Astrocyte of the cerebellum (primary cell): Measurements from ENCODE around the gene SLC47A2.

ENCODE experiments used
- DNase-seq: peaks from one replicate; pipeline ENCODE4 v3.0.0-alpha.2; 2011; ENCODE audit warnings: low read depth
- H3K4me3 ChIP-seq: 2 replicates; pipeline ENCODE4 v1.5.1; 2011; ENCODE audit warnings: mild to moderate bottlenecking, low read depth, low read length, moderate library complexity
- in situ Hi-C: cut with HindIII; loops from 2 replicates; pipeline ENCODE4 v1.10.0; 2017; ENCODE audit warnings: low sequenced_read_pairs
- TF ChIP-seq, protein P1 (sequence below): IDR thresholded peaks from 2 replicates; pipeline ENCODE4 v1.5.1; 2012; ENCODE audit warnings: low read length, low read depth, moderate library complexity, mild to moderate bottlenecking; ENCODE audit errors: missing control alignments

Gene SLC47A2

DNA sequence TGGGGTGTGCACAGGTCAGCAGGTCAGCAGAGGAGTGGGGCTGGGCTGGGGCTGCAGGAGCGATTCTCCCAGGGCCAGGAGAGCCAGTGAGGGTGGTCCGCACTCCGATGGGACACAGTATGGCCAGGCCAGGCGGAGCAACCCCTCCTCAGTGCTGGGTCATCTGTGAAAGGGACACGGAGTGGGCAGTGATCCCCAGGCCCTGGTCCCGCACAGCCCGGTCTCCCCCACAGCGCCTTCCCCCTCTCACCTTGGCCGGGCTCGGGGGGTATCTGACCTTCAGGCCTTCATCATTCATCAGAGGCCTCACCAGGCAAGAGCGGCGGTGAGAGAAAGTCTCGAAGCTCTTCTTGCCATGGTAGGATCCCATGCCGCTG lies 21.7 kb upstream of the SLC47A2 start:
- DNase-seq, result no peak
- in situ Hi-C loops, result no loop called here
- TF ChIP-seq, protein P1, sequence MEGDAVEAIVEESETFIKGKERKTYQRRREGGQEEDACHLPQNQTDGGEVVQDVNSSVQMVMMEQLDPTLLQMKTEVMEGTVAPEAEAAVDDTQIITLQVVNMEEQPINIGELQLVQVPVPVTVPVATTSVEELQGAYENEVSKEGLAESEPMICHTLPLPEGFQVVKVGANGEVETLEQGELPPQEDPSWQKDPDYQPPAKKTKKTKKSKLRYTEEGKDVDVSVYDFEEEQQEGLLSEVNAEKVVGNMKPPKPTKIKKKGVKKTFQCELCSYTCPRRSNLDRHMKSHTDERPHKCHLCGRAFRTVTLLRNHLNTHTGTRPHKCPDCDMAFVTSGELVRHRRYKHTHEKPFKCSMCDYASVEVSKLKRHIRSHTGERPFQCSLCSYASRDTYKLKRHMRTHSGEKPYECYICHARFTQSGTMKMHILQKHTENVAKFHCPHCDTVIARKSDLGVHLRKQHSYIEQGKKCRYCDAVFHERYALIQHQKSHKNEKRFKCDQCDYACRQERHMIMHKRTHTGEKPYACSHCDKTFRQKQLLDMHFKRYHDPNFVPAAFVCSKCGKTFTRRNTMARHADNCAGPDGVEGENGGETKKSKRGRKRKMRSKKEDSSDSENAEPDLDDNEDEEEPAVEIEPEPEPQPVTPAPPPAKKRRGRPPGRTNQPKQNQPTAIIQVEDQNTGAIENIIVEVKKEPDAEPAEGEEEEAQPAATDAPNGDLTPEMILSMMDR, result no peak
- no peak overlapping the region for H3K4me3 ChIP-seq

DNA sequence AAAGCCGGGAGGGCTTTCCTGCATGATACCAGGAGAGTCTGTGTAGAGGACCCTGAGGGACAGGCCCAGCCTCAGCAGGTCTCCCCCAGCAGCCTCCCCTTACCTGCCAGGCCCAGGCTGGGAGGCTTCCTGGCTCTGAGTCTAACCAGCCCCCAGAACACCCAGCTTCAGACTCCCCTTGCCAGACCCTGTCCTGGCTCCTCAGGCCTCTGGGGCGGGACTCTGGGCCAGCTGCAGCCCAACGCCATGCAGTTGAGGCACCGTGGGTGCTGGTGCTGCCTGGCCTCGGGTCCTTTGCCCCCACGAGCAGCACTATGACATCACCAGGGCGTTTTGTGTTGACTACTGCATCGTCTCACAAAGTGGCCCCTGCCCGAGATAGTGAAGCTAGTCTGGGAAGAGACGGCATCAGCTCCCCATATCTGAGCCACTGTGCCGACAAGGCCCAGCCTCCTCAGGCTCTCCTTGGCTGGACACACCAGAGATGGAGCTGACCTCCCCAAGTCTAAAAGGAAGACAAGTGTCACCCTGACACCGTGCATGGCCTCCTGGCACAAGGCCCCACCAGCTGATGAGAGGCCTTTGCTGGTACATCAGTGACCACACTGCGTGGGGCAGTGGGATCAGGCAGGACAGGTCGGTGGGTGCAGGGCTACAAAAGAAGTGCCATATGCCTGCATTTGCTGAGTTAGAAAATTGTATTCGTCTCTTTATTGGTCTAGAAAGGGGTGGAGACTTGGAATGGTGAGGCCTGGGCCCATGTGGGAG lies 21.1 kb upstream of the SLC47A2 start:
- H3K4me3 ChIP-seq, result no peak overlapping the region
- TF ChIP-seq, protein P1, result no peak
- DNase-seq, result no peak
- in situ Hi-C loops, result no loop called here

DNA sequence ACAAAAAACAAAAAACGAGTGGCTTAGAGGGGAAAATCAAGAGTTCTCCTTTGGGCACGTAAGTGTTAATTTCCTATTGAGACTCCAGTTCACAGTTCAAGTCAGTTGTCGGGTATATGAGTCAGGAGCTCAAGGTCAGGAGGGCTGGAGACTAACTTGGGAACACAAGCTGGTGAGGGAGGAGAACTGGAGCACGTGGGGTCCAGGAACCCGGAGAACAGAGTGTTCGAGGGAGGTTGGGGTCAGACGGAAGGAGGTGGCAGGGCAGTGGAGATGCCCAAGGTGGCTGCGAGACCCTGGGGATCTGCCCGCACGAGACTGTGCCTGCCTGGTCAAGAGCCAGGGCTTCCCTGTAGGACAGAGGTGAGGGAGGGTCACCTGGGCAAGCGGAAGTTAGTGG lies 19.7 kb upstream of the SLC47A2 start:
- in situ Hi-C loops, result no loop called here
- DNase-seq, result no peak

DNA sequence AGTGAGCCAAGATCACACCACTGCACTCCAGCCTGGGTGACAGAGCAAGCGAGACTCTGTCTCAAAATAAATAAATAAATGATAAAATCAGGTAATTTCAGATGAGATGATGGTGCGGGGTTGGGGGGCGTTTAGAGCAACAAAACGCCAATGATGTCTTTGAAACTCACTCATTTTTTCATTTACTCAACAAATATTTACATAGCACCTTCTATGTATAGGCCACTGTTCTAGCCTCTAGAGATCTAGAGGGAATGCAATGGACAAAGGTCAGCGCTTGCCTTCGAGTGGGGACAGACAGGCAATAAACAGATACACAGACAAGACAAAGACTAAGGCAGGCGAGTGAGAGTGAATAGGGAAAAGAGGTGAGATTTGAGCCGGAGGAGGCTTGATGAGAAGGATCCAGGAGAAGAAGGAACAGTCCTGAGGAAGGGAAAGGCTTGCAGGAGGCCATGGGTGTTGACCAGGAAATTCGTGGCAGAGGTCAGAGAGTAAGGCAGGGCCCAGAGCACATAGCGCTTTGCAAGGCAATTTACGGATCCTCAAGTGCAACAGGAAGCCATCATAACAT lies 17.7 kb upstream of the SLC47A2 start:
- no peak overlapping the region for H3K4me3 ChIP-seq
- in situ Hi-C loops, result no loop called here
- TF ChIP-seq, protein P1, result no peak
- no peak for DNase-seq

More for the DNA sequence above, 19.7 kb upstream of the SLC47A2 start:
- no peak overlapping the region for H3K4me3 ChIP-seq
- TF ChIP-seq, protein P1, result no peak

DNA sequence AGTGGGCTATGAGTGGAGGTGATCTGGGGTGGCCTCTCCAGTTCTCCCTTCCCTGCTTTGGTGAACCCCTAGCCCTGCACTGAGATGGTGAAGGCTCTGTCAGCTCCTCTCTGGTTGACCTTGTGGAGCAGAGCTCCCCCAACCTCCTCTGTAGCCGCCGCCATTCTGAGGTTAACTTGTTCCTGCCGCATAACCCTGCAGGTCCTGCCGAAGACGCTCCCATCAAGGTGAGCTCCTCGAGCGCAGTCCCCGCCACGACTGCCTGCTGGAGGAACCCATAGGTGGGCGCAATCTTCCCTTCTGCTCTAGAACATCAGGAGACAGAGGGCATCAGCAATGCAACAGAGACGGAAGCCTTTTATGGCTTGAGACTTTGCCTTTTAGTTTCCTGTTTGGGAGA lies 15.2 kb upstream of the SLC47A2 start:
- TF ChIP-seq, protein P1, result no peak
- in situ Hi-C loops, result no loop called here
- H3K4me3 ChIP-seq, result no peak overlapping the region
- no peak for DNase-seq

DNA sequence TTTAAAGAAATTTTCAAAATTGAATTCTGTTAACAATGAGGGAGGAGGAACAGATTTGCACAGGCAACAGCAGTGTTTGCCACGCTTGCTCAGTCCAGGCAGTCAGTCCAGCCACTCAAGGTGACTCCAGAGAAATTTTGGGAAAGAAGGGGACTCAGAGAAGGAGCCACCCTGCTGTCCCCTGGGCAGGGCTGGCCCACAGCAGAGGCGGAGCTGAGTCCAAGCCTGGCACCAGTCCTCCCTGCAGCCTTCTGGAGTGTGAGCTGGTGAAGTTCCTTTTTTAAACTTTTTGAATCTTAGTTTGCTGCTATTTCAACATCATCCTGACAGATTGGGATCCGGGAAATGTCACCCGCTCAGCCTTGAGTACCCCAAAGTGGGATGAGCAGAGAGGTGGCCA lies 14.5 kb upstream of the SLC47A2 start:
- in situ Hi-C loops, result no loop called here
- TF ChIP-seq, protein P1, result no peak
- no peak overlapping the region for H3K4me3 ChIP-seq
- no peak for DNase-seq
